ENCODE measurements around the gene KLF17.

The KLF17 gene, protein sequence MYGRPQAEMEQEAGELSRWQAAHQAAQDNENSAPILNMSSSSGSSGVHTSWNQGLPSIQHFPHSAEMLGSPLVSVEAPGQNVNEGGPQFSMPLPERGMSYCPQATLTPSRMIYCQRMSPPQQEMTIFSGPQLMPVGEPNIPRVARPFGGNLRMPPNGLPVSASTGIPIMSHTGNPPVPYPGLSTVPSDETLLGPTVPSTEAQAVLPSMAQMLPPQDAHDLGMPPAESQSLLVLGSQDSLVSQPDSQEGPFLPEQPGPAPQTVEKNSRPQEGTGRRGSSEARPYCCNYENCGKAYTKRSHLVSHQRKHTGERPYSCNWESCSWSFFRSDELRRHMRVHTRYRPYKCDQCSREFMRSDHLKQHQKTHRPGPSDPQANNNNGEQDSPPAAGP

DNA sequence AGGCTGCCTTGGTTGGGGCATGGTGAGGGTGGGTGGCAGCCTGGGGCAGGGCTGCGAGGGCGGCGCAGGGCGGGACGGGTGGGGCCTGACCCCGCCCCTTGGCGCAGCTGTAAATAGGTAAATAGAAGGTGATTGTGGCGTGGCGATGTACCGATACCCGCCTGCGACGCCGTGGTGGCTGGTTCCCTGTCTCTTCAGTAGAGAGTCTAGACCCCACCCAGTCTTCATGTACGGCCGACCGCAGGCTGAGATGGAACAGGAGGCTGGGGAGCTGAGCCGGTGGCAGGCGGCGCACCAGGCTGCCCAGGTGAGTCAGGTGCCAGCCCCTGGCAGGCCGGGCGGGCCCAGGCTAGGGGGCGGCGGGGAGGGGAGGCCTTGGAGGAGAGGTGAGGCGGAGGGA, at the start of gene KLF17:
Gene KLF17 (plus strand): TSS at position 140 of the 400 bp plus-strand sequence. CDS start 87 bp downstream, at position 227.
- no peak for DNase-seq (ENCODE audit: low spot score)

DNA sequence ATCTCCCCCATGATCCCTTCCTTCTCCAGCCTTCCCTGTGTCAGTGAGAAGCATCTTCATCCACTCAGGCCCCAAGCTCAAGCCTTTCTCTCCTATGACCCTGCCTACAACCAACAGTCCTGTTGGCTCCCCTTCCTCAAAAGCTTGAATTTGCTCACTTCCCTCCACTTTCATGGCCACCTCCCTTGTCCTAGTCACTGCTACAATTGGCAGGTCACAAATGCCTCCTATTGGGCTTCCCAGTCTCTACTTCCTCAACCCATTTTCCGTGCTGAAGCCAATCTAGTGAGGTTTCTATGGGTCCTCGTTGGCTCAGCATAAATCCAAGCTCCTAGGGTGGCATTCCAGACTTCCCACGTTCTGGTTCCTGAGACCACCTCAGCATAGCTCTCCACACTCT, 47.2 kb upstream of the KLF17 start:
- no peak for DNase-seq (ENCODE audit: low spot score)

DNA sequence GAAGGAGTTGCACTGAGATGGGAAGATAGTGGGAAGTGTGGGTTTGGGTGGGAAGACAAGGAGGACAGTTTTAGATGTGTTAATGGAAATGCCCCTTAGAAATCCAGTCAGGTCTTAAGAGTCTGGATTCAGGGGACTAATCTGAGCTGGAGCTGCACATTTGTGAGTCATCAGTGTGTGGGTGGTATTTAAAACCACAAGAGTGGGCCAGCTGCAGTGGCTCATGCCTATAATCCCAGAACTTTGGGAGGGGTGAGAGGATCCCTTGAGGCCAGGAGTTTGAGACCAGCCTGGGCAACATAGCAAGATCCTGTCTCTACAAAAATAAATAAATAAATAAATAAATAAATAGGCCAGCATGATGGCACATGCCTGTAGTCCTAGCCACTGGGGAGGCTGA, 46.4 kb upstream of the KLF17 start:
- no peak for DNase-seq (ENCODE audit: low spot score)

DNA sequence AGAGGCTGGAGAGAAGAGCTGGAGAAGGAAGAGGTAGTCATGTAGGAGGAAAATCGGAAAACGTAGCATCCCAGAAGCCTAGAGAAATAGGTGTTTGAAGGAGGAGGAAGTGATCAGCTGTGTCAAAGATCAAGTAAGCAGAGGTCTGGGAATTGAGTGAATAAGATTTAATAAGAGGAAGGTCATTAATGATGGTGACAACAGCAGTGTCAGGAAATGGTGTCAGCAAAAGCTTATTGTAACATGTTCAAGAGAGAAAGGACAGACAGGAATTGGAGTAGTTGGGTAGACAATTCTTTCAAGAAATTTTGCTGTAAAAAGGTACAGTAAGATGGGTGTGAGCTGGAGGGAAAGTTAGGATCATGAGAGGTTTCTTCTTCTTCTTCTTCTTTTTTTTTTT, 45.8 kb upstream of the KLF17 start:
- DNase-seq (ENCODE audit: low spot score) = no peak

DNA sequence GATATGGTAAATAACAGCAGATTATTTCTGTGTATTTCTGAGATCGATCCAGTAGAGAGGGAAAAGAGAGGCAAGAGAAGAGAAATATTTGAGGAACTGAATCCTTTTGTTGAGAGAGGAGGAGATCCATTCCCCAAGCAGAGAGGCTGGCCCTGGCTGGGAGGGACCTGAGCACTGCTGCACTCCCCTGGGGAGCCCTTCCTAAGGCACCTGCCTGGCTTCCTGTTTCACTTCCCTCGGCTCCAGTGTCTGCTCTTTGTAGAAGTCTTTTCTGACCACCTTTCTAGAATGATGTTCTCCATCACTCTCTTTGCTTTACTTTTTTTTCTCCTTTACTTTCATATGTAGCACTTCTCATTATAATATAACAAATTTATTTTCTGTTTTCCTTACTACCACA, 45.1 kb upstream of the KLF17 start:
- DNase-seq (ENCODE audit: low spot score) = no peak

DNA sequence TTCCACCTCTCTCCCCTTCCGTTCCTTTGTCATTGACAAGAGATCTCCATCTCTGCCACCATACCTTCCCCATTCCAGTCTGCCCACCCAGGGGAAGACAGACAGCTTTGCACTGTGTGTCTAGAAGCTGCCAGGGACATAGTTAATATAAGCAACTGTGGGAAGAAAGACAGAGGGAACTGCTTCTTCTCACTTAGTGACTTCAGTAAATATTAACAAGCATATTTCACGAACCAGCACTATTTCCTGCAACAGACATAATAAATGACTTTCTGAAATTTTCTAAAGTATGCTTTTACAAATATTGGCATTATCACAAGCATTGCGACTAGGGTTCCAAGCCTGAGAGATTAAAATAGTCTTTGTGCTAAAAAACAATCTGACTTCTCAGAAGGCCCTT, 44.2 kb upstream of the KLF17 start:
- no peak for DNase-seq (ENCODE audit: low spot score)

DNA sequence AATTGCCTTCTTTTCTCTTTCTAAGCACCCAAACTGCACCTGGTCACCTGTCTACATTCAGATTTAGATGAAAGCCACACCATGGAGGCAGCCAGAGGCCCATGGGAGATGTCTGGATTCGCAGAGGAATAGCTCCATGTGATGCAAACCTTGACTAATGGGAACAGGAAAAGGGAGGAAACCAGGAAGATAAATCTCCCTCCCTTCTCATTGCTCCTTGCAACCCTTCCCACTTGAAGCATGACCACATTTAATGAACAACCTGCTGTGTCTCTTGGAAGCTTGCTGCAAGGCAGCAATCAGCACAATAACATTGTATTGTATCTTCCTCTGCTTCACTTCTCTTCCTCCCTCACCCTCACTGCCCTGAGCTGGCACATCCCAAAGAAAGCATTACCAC, 42.6 kb upstream of the KLF17 start:
- no peak for DNase-seq (ENCODE audit: low spot score)

DNA sequence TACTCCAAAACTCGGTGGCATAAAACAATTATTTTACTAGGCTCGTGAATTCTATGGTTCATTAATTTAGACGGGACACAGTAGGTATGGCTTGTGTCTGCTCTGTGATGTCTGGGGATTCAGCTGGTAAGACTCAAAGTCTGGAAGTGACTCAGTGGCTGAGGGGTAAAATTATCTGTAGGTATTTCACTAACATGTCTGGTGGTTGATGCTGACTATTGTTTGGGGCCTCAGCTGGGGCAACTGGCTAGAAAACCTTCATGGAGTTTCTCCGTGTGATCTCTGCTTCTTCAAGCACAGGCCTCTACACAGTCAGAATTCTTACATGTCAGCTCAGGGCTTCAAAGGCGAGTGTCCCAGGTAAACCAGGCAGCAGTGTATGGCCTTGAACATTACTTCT, 41.2 kb upstream of the KLF17 start:
- no peak for DNase-seq (ENCODE audit: low spot score)

DNA sequence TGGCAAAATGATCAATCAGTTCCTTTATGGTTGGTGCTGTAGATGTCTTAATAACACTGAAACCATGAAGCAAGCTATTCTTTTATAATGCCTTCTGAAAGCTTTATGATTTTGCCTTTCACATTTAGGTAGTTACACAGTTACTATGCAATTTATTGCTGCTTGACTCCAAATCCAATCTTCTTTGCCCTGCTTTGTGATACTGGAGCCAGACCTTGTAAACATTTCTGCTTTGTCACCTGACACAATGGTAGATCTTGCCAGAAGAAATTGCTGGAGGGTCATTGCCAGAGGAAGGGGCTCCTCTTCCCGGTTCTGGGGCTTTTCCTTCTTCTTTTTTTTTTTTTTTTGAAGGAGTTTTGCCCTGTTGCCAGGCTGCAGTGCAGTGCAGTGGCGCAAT, 40.5 kb upstream of the KLF17 start:
- DNase-seq (ENCODE audit: low spot score) = no peak

DNA sequence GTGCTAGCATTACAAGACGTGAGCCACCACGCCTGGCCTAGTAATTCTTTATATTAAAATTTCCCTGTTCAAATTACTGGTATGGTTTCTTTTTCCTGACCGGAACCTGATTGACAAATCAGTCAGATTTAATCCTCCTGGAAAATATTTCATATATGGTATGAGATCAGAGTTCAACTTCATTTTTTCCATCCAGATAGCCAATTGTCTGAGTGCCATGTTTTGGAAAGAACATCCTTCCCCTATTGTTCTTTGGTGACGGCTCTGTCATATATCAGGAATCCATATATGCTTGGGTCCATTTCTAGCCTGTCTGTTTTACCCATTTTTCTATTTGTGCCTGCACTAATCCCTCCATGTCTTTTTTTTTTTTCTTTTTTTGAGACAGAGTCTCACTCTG, 39.1 kb upstream of the KLF17 start:
- DNase-seq (ENCODE audit: low spot score) = no peak

DNA sequence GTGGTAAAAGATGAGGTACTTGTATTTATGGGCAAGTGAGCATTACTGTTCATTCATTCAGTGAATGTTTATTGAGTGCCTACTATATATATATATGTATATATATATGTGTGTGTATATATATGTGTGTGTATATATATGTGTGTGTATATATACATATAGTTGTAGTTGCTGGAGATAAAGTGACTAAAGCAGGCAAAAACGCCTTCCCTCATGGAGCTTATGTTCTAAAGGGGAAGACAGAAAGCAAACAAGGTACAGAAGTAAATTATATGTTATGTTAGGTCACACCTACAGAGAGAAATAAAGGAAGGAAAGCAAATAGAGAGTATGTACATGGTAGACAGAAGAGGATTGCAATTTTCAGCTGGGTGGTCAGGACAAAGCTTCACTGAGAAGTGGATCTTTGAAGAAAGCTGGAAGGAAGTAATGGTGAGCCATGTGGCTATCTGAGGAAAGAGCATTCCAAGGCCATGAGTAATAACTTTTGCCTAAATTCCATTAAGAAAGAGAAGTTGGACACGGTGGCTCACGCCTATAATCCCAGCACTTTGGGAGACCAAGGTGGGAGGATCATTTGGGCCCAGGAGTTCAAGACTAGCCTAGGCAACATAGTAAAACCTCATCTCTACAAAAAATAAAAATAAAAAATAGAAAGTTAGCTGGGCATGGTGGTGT, 33.5 kb upstream of the KLF17 start:
- no peak for DNase-seq (ENCODE audit: low spot score)

DNA sequence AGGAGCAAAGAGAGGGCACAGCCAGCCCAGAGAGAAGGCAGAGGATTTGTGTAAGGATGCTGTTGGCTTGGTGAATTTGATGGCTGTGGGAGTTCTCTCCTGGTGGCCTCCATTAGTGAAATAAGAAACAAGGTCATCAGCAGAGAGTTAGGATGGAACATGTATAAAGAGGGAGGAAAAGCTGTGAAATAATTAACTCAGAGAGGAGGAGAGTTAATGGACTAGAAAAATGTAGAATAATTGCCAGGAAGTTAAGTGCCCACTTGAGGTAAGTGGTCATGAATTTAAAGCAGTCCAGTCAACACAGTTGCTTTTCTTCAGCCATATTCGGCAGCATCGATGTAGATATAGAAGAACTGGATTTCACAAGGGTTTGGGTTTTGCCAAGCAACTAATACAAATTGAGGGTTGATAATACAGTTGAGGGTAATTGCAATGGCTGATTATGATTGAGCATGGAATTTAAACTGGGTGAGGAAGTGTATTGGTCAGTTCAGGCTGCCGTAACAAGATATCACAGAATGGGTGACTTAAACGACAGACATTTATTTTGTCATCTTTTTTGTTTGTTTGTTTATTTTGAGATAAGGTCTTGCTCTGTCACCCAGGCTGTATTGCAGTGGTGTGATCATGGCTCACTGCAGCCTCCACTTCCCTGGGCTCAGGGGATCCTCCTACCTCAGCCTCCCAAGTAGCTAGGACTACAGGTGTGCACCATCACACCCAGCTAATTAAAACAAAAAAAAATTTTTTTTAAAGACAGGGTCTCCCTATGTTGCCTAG, 31.7 kb upstream of the KLF17 start:
- DNase-seq (ENCODE audit: low spot score) = no peak

DNA sequence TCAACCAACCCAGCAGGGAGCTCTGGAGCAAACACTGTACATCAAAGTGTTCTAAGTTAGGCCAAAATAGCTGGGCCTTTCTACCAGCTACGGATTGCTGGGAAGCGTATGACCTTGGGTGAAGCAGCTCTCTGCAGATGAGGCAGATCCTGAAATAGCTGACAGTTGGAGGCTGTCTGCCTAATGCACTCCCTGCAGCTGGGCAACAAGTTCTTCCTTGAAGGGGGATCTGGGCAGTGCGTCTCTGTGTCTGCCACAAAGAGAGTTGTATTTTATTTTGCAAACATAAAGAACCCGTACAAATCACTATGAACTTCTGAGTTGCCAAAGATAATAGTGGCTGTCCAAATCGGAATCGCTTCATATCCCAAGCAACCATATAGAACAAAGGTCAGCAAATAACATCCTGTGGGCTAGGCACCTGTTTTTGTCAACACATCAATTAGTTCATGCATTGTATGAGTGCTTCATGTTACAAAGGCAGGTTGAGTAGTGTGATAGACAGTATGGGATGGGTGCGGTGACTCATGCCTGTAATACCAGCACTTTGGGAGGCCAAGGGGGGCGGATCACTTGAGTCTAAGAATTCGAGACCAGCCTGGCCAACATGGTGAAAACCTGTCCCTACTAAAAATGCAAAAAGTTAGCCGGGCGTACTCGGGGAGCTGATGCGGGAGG, 29.1 kb upstream of the KLF17 start:
- DNase-seq (ENCODE audit: low spot score) = no peak

DNA sequence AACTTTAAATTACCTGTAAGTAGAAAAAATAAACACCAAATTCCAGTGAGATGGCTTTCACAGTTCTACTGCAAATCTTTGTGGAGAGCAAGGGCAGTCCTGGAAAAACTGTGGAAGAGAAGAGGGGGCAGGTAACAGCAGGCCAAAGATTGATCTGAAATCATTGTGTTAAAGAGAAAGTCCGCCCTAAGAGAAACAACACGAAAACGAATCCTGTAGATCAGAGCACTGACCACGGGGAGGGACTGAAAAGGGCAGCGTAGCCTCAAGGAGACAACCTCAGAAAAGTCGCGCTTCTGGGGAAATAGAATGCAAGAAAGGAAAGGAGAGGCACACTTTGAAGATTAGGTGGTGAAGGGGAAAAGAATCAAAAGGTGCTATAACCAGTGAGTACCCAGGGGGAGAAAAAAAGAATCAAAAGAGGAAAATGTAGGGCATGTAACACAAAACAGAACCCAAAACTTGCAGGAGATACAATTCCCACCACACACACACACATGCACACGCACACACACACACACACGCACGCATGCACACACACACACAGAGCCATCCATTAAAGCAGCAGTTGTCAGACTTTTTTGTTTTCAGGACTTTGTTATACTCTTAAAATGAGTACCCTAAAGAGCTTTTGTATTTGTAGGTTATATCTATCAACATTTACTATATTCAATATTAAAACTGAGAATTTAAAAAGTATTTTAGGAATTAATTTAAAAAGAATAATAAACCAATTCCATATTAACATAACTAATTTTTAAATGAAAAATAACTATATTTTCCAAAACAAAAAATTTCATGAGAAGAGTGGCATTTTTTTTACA, 28.0 kb upstream of the KLF17 start:
- DNase-seq (ENCODE audit: low spot score) = no peak

DNA sequence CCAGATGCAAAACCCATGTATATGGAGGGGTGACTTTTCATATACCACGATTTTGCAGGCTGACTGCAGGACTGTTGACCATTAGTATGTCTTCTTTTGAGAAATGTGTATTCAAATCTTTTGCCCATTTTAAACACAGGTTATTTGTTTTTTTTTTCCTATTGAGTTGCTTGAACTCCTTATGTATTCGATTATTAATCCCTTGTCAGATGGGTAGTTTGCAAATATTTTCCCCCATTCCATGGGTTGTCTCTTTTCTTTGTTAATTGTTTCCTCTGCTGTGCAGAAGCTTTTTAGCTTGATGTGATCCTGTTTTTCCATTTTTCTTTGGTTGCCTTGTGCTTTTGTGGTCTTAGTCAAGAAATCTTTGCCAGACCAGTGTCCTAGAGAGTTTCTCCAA, 24.6 kb upstream of the KLF17 start:
- no peak for DNase-seq (ENCODE audit: low spot score)

DNA sequence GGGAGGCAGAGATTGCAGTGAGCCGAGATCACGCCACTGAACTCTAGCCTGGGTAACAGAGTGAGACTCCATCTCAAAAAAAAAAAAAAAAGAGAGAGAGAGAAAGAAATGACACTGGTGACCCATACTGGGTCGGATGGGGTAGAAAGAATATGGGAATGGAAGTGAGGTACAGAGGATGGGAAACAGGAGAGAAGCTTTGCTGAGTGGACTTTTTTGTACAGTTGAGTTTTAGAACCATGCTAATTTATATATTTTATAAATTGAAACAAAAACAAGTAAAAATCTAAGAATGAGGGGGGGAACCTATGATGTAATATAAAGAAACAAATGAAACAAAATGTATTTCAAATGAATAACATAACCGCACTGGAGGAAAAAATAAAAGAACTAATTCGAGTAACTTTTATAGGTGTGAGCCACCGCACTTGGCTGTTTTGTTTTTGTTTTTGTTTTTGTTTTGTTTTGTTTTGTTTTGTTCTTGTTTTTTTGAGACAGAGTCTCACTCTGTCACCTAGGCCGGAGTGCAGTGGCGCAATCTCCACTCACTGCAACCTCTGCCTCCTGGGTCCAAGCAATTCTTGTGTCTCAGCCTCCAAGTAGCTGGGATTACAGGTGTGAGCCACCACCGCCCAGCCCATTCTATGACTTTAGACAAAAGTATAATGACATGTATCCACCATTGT, 18.3 kb upstream of the KLF17 start:
- DNase-seq (ENCODE audit: low spot score) = no peak

DNA sequence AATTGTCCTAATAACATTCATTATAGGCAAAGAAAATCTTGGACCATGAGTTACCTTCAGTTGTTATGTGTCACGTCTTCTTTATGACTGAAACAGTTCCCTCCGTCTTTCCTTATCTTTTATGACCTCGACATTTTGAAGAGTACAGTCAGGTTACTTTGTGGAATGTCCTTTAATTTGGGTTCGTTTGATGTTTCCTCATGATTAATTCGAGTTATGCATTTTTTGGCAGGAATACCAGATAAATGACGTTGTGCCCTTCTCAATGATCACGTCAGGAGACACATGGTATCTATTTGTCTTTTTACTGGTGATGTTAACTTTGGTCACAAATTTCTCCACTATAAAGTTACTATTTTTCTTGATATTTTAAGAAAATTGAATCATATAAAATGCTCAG, 17.3 kb upstream of the KLF17 start:
- no peak for DNase-seq (ENCODE audit: low spot score)

DNA sequence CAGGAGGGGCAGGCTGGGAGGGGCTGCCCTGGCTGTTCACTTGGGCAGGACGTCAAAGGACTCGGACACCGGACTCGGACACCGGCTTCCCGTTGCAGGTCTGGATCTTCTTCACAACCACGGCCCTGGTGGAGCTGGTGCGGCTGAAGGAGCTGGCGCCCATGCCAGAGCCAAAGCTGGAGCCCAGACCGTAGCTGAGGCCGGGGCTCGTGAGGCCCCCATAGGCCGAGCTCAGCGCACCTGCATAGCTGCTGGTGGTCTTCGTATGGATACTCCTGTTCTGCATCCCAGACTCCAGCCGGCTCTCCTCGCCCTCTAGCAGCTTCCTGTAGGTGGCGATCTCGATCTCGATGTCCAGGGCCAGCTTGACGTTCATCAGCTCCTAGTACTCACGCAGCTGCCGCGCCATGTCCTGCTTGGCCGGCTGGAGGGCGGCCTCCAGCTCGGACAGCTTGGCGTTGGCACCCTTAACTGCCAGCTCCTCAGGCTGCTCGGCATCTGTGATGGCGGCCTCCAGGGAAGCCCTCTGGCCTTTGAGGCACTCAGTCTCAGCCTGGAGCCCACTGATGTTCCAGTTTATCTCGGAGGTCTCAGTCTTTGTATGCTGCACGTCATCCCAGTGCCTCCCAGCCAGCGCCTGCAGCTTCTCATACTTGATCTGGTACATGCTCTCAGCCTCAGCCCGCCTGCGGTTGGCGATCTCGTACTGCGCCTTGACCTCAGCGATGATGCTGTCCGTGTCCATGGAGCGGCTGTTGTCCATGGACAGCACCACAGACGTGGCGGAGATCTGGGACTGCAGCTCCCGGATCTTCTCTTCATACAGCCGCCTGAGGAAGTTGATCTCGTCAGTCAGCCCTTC, 15.1 kb upstream of the KLF17 start:
- peak; percentile 5 for DNase-seq (ENCODE audit: low spot score)

DNA sequence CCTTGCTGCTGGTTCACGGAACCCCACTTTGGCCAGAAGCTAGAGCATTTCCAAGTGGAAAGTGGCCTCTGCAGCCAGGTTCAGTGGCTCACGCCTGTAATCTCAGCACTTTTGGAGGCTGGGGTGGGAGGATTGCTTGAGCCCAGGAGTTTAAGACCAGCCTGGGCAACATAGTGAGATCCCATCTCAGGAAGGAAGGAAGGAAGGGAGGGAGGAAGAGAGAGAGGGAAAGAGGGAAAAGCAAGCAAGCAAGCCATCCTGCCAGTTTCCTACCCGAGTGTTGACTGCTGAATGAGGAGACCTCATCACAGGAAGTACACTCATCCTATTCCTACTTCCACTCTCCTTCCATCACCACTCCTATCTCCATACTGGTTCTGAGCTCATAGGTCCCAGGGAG, 12.8 kb upstream of the KLF17 start:
- DNase-seq (ENCODE audit: low spot score) = no peak

DNA sequence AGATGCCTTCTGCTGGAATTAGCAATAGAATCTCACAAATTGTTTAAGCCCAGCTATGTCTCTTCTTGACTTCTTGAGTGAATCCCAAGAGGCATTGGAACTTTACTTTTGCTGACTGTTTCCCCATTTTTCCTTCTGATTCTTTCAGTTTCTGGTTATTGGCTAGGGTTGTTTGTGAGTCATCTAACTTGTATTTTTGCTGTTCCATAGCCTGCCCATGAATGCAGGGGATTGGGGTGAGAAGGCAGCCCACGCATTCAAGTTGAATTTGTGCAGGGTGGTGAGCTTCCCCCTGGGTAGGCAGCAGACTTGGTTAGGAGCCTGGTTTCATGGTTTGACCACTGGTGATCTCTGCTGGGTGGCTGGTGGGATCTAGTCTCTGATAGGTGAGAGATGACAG, 10.4 kb upstream of the KLF17 start:
- no peak for DNase-seq (ENCODE audit: low spot score)

Measured in cerebellar cortex (tissue), 1 donor.